Psoas muscle (tissue), 8 donors: ENCODE data around the gene BORCS8. TPM values are rescaled to one million over a fixed set of nuclear protein-coding genes. Genes with fewer than 3 reads are reported as not detected.
"Not testable (repeated sequence)": the region's sequence is repeated elsewhere in the genome, so short reads cannot be mapped to it uniquely, and the experiment has no call there.

ENCODE experiments used
- ATAC-seq, 4 donors: fragments of 200-7000 bp; cut with Tn5 transposase; one replicate each; pipeline ENCODE4 v1.9.1; 2020; ENCODE audit warnings: moderate library complexity in 3 of 4, mild to moderate bottlenecking in 2 of 4
- DNase-seq, 2 donors: peaks; one replicate each; pipeline ENCODE4 v3.0.0-alpha.2; 2020
- H3K27ac ChIP-seq: fragments of 200-600 bp; one replicate; pipeline ENCODE4 v1.8.0; 2022
- H3K27me3 ChIP-seq, 3 donors: fragments of 200-600 bp in 1 of 3; one replicate each; pipeline versions ENCODE4 v1.6.1 to v1.8.0; 2013 to 2022; ENCODE audit warnings: low read length in 2 of 3, mild to moderate bottlenecking in 2 of 3, moderate library complexity in 1 of 3; ENCODE audit not compliant: insufficient read depth in 3 of 3
- H3K36me3 ChIP-seq, 2 donors: fragments of 200-600 bp in 1 of 2; one replicate each; pipeline versions ENCODE4 v1.6.1 to v1.8.0; 2013 to 2022; ENCODE audit warnings: low read depth in 1 of 2, mild to moderate bottlenecking in 1 of 2, moderate library complexity in 1 of 2; ENCODE audit not compliant: insufficient read depth in 1 of 2
- H3K4me1 ChIP-seq: fragments of 200-600 bp; one replicate; pipeline ENCODE4 v1.8.0; 2022
- H3K4me3 ChIP-seq: fragments of 200-600 bp; one replicate; pipeline ENCODE4 v1.8.0; 2022; ENCODE audit warnings: mild to moderate bottlenecking
- H3K9me3 ChIP-seq: fragments of 200-600 bp; one replicate; pipeline ENCODE4 v1.8.0; 2022
- WGBS, 3 donors: extraction: QIAGEN DNeasy Blood & Tissue Kit; methylation state at CpG; one replicate each; pipeline versions ENCODE4 v1.1.6 to v1.1.7; 2013; 5-methylcytosine and 5-hydroxymethylcytosine counted together
- intact Hi-C, 2 donors: fragments of 100-400 bp; cut with DNase I; formaldehyde crosslinking; loops; one replicate each; pipeline versions ENCODE4 v1.11.0 to v1.14.2; 2022
- polyA plus RNA-seq, 3 donors: library from polyadenylated mRNA; stranded (reverse); fragments of 200-250 nt; gene quantifications; one replicate each; pipeline ENCODE4 v1.2.3, GENCODE V29; 2013
- total RNA-seq, 4 donors: library from RNA; stranded (reverse); fragmentation: NEBNext Ultra II Directional in 2 of 4; extraction: Animal tissue kit (Norgen Biotek cat#: 25700) in 2 of 4; gene quantifications; one replicate each; pipeline versions ENCODE4 v1.2.1 to v1.2.4, GENCODE V29; 2021 to 2023
- TF ChIP-seq, protein P1 (sequence below): fragments of 200-600 bp; IDR thresholded peaks from one replicate; pipeline ENCODE4 v1.8.0; 2022; ENCODE audit warnings: antibody characterized with exemption
- donor health status: healthy with polysubstance abuse.
- donor health status: DM: no; HTN: no; CAD: no; lungs with moderate emphysema.
- donor health status: Bipolar disorder and iron deficiency.
- donor health status: healthy.
- donor health status: DM: yes; HTN: yes; CAD: no.
- donor health status: DM: no; HTN: no; CAD: no.
- donor health status: DM: no; HTN: no; CAD: no.
- donor health status: DM: yes; HTN: yes; CAD: no.

BORCS8 gene
- total and polyA plus RNA-seq, 7 donors = 16.0 to 46.1 (median 25.2) TPM

DNA sequence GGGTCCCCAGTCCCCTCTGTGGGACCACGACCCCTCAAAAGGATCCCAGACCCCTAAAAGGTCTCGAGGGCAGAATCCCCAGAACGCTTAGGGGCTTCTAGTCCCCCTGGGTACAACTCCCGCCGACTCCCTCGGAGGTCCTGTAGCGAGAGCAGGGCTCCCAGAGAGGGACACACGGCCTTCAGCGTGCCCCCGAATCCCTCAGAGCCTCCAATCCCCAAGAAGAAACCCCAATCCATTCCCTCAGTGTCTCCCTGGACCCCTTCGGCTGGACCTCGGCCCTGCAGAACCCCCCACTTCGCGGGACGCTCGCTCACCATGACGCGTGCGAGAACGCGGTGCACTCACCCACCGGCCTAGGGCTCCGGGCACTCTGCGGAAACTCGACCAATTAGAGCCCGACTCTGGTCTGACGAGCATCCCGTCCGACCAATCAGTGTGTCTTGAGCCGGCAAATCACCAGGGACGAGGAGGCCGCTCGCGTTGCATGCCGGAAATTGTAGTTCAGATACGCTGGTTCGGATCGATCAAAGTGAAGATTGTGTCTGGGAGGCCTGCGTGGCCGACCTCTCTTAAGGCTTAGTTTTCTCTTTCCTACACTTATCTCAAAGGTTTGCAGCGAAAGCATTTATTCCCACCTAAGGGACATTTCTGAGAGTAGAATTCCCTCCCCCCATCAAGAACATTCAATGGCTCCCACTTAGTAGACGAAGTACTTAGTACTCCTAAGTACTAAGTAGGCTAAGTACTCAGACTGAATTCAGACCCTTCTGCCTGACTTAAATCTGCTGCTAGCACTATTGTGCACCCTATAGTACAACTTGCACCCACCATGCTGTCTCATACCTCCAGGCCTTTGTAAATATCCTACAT, 53.6 kb downstream of the BORCS8 start, which contains the start of gene TMEM161A:
Gene TMEM161A, minus strand, starts transcription at position 370 of the 873 bp plus-strand sequence. Its CDS starts 50 bp downstream, at position 320.
- 2 to 4% (median 2%) methylated on average over 42 of the region's 42 CpGs for WGBS, 3 donors

DNA sequence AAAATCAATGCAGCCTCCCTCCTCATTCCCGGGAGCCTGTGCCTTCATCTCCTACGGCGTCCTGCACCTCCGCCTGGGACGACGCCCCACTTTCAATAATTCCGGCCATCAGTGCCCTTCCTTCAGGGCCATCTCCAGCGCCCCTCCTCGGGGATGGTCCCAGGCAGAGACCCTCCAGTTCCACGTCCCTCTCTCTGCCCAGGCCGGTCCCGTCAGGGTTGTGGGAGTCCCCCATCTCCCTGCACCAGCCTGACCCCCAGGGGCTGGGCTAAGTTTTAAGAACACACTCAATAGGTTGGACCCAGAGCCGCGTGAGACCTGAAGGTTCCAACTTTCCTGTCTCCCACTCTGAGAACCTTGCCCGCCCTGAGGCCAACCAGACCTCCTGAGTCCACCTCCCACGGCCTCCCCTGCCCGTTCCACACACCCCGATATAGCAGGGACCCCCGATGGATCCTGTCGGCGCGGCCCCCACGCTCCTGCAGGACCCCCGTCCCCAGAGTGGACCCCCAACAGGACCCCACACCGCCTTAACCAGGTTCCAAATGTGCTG, 54.3 kb downstream of the BORCS8 start:
- no peaks in the 10 kb centered on the region for H3K27me3 ChIP-seq
- H3K4me1 ChIP-seq = peaks cover 6% of the 10 kb centered on the region
- TF ChIP-seq, protein P1, sequence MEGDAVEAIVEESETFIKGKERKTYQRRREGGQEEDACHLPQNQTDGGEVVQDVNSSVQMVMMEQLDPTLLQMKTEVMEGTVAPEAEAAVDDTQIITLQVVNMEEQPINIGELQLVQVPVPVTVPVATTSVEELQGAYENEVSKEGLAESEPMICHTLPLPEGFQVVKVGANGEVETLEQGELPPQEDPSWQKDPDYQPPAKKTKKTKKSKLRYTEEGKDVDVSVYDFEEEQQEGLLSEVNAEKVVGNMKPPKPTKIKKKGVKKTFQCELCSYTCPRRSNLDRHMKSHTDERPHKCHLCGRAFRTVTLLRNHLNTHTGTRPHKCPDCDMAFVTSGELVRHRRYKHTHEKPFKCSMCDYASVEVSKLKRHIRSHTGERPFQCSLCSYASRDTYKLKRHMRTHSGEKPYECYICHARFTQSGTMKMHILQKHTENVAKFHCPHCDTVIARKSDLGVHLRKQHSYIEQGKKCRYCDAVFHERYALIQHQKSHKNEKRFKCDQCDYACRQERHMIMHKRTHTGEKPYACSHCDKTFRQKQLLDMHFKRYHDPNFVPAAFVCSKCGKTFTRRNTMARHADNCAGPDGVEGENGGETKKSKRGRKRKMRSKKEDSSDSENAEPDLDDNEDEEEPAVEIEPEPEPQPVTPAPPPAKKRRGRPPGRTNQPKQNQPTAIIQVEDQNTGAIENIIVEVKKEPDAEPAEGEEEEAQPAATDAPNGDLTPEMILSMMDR = no peak
- peak overlapping the region; percentile 96 for H3K4me3 ChIP-seq
- H3K36me3 ChIP-seq = no peaks in the 10 kb centered on the region
- H3K27ac ChIP-seq = peak overlapping the region; percentile 96
- peak; percentile 8 to 46 (median 17) for ATAC-seq
- intact Hi-C loops = loop anchor here (2.0 kb wide), 2 partner anchors 75 to 81 kb away; partner anchors contain the start of gene SLC25A42 (in 1 of the 2)
- WGBS, 3 donors = 7 to 11% (median 8%) methylated on average over 25 of the region's 25 CpGs
- DNase-seq = peak in 1 of 2 donors; percentile 66
- no peaks in the 10 kb centered on the region for H3K9me3 ChIP-seq

More for the DNA sequence above, 53.6 kb downstream of the BORCS8 start, which contains the start of gene TMEM161A:
- Histone ChIP-seq H3K27ac (peak within 1 kb of the TSS; percentile 96), H3K4me1 (peaks cover 6% of the 10 kb centered on the region), H3K36me3 (no peaks in the 10 kb centered on the region), H3K27me3 (no peaks in the 10 kb centered on the region), H3K9me3 (no peaks in the 10 kb centered on the region), H3K4me3 (peak within 1 kb of the TSS; percentile 96)
- ATAC-seq = peak; percentile 87 to 98 (median 92)
- DNase-seq = peak; percentile 98
- TF ChIP-seq, protein P1 = no peak
- intact Hi-C loops = loop anchor here (2.0 kb wide), 2 partner anchors 76 to 82 kb away; partner anchors contain the start of gene SLC25A42 (in 1 of the 2)

DNA sequence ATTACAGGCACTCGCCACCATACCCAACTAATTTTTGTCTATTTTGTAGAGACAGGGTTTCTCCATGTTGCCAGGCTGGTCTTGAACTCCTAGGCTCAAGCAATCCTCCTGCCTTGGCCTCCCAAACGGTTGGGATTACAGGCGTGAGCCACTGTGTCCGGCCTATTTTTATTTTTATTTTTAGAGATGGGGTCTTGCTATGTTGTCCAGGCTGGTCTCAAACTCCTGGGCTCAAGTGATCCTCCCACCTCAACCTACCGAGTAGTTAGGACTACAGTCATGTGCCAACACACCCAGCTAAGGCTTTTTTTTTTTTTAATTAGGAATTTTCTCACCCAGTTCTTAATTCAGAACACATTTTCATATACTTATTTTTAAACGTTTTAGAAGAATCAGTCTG, 56.2 kb downstream of the BORCS8 start:
- H3K9me3 ChIP-seq, H3K4me1 ChIP-seq, H3K4me3 ChIP-seq, DNase-seq, H3K36me3 ChIP-seq, intact Hi-C loops, ATAC-seq, H3K27me3 ChIP-seq: not testable (repeated sequence)
- 69 to 89% (median 82%) methylated on average over 6 of the region's 6 CpGs for WGBS, 3 donors
- peak overlapping the region; percentile 96 for H3K27ac ChIP-seq

DNA sequence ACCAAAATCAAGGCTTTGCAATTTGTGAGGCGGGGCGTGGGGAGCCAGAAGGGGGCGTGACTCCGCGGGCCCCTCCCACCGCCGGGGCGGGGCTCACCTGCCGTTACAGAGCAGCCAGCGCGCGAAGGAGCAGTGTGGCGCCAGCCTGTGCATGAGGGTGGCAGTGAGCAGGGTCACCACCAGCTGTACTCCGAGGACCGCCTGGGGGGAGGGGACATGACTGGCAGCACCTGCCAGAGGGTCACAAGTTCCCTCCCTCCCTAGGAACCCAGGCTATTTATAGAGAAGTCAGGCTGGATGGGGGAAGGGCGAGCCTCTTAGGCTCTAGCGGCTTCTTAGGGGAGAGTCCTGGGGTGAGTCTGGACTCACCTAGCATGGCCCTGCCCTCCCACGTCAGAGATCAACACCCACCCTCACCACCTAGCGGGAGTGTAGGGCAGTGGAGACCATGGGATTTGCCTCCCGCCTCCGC, 57.2 kb downstream of the BORCS8 start:
- intact Hi-C loops = no loop called here
- 23 to 29% (median 23%) methylated on average over 20 to 21 of the region's 21 CpGs for WGBS, 3 donors
- H3K4me3 ChIP-seq = peak overlapping the region; percentile 34
- ATAC-seq = peak; percentile 57 to 92 (median 85)
- peaks cover 6% of the 10 kb centered on the region for H3K9me3 ChIP-seq
- H3K27ac ChIP-seq = peak overlapping the region; percentile 96
- peak; percentile 86 to 95 for DNase-seq
- no peaks in the 10 kb centered on the region for H3K27me3 ChIP-seq
- H3K4me1 ChIP-seq = peaks cover 6% of the 10 kb centered on the region
- peaks cover 0 to 7% of the 10 kb centered on the region in 2 donors for H3K36me3 ChIP-seq
- TF ChIP-seq, protein P1 = no peak

DNA sequence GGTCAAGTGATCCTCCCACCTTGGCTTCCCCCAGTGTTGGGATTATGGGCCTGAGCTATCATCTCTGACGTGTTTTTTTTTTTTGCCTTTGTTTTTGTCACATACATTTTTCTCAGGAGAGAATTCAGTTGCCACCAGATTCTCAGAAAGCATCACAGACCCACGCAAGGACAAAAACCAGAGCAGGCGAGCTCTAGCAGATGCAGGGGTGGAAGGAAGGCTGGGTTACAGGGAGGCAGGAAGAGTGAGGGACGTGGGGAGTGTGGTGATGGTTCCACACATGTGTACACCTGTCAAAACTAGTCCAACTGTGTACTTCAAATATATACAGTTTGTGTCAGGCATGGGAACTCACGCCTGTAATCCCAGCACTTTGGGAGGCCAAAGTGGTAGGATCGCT, 58.0 kb downstream of the BORCS8 start:
- no peak for DNase-seq
- 86 to 89% (median 88%) methylated on average over 6 of the region's 6 CpGs for WGBS, 3 donors
- intact Hi-C loops = no loop called here
- peaks cover 0 to 7% of the 10 kb centered on the region in 2 donors for H3K36me3 ChIP-seq
- no peak overlapping the region for H3K4me3 ChIP-seq
- TF ChIP-seq, protein P1 = no peak
- H3K27me3 ChIP-seq = no peaks in the 10 kb centered on the region
- H3K27ac ChIP-seq = no peak overlapping the region
- peaks cover 6% of the 10 kb centered on the region for H3K4me1 ChIP-seq
- no peak for ATAC-seq
- peaks cover 6% of the 10 kb centered on the region for H3K9me3 ChIP-seq
